Nucleus accumbens (tissue), 56 donors: ENCODE results near the gene TIMM22.
A peak's percentile ranks its signal among the peaks of the same experiment; 100 is the strongest.
"Not testable (repeated sequence)": the region's sequence is repeated elsewhere in the genome, so short reads cannot be mapped to it uniquely, and the experiment has no call there.

Source experiments
- DNase-seq, 56 donors: peaks; one replicate each; lab custom pipeline; 2025; lab: John Stamatoyannopoulos, UW

TIMM22 gene

DNA sequence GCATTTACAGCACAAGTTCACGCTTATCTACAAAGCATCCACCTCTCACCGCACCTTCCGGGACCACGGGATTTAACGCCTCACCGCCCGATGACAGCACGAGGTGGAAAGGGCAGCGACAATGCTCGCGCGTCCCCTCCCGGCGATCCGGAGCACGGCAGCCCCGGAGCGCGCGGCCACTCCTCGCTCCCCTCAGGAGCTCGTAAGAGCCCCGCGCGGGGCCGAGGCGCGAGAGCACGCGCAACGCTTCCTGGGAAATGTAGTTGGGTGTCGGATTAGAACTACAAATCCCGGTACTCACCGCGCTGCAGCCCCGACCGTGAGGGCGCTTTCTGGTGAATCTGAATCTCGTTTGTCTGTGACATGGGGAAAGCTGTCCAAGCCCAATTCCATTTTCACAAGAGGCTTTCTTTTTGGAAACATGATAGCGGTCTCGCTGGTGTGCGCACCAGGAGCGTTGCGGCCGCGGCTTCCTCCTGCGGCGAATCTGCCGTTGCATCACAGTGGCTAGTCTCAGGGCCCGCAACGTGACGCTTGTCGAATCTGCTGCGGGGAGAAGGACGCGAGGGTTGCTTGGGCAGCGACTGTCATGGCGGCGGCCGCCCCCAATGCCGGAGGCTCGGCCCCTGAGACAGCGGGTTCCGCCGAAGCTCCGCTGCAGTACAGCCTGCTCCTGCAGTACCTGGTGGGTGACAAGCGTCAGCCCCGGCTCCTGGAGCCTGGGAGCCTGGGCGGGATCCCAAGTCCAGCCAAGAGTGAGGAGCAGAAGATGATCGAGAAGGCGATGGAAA is at the start of gene TIMM22:
TIMM22 (plus strand) TSS at position 576 of the 791 bp plus-strand sequence; CDS start at position 590, 14 bp downstream.
- DNase-seq: peak in 55 of 56 donors; percentile 60 to 99 (median 92)

DNA sequence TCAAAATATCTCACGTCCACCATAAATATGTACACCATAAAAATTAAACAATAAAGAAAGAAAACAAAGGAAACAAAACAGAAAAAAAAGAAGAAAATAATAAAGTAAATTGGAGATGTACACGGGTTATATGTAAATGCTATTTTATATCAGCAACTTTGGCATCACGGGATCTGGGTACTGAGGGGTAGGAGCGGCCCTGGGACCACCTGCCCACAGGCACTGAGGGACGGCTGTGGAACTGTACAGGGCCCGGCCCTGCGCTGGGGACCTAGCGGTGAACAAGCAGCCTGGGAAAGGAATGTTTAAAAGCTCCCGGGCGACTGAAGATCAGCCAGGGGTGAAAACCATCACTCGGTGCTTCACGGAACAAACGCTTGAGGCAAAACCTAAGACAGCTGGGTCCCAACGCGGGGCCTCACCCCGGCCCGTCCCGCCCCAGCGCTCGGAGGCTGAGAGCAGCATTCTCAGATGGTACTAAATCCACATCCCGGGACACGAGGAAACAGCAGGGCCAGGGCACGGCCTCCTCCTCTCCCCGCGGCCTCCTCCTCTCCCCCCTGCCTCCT is 48.6 kb upstream of the TIMM22 start:
- DNase-seq: no peak

DNA sequence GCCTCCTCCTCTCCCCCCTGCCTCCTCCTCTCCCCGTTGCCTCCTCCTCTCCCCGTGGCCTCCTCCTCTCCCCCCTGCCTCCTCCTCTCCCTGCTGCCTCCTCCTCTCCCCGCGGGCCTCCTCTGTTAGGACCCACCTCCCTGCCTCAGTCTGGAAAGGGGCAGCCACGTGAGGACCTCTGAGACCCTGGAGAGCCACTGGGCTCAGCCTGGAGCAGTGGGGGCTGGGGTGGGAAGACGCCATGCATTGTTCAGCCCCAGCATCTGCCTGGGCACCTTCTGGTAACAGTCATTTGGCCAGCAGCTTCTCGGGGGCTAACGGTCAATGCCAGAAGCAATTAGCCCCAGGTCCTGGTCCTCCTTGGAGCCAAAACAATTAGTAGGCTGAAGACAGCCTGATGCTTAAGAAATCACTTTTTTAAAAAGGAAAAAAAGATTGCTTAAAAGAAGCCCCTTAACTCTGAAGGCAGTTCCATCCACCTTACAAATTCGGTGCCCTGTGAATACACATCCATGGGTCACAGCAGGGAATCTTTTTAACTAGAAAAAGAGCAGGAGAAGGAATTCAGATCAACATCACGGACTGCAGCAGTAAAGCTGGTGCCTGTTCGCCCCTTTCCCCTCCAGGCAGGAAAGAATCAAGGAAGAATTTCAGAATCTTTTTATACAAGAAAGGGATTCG is 47.2 kb upstream of the TIMM22 start:
- no peak for DNase-seq

DNA sequence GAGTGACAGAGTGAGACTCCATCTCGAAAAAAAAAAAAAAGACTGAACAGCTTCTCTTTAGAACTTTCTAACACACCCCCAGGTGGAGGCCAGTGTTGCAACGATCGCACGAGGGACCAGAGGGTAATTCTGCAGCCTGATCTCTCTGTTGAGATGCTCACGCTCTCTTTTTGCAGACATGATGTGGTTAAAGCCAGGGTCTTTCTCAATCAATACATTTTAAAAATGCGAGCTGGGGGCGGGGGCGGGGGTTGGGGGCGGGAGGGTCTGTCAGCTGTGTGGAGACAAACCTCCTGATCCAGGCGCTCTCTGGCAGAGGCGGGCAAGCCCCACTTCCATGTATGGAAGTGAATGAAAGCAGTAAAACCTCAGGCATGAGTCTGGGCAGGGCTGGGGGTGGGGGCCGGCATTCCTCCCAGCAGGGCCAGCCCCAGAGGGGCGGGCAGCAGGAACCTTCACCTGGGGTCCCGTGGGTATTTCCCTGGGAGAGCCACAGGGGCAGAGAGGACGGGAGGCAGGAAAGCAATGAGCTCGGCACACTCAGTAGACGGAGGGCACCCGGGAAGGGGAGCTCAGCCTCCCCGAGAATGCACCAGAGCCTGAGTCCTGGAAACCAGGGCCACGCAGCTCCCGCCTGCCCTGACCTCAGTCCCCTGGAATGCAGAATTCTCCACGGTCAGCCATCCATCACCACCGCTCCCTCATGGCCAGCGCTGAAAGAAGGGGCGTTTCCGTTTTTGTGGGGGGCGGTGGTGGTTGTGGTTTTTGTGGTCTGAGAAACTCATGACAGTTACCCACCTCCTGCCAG is 45.4 kb upstream of the TIMM22 start:
- peak in 1 of 56 donors; percentile 26 for DNase-seq

DNA sequence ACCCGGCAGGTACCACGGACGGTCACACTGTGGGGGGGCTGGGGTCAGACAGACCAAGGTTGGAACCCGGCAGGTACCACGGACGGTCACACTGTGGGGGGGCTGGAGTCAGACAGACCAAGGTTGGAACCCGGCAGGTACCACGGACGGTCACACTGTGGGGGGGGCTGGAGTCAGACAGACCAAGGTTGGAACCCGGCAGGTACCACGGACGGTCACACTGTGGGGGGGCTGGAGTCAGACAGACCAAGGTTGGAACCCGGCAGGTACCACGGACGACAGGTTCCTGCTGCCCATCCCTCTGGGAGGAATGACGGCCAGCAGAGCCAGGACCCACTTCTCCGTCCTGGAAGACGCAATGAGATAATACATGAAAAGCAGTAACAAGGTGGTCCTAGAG is 44.3 kb upstream of the TIMM22 start:
- DNase-seq: not testable (repeated sequence)

DNA sequence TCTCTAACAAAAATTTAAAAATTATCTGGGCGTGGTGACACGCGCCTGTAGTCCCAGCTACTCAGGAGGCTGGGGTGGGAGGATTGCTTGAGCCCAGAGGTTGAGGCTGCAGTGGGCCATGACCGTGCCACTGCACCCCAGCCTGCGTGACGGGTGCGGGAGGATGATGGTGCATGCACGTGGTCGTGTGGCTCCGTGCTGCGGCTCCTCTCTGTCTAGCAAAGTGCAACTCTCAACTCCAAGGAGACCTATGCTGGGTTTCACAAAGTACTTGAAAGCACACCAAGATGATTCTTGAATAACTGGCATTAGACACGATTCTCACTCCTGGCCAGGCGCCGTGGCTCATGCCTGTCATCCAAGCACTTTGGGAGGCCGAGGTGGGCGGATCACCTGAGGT is 43.2 kb upstream of the TIMM22 start:
- DNase-seq: no peak

DNA sequence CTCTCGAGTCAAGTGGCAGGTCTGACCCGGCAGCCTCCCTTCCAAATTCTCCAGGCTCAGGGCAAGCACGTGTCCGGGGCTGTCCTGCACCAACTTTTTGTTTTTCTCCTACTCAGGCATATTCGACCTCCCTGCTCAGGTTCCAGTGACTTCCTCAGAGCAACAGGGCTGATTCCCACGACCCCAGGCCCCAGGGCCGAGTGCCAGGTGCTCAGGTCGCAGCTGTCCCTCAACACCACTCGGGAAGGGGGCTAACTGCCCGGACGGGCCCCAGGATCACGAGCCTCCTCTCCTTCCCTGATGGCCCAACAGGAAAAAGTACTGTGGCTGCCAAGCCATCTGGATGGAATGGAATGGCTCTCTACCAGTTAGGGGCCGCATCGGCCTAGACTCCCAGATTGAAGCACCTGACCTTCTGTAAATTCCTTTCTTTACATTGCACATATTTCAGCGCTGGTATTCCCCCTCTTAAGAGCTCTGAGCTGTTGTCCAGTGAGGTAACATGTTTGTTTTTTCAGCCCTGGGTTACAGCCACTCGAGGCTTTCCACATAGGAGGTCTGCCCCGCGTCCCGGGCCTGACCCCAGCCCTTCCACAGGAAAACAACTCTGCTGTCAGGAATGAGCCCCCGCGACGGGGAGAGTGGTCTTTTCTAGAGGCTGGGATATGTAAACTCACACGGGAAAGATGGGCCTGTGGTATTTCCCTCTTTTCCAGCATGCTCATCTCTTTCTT is 42.3 kb upstream of the TIMM22 start:
- no peak for DNase-seq

DNA sequence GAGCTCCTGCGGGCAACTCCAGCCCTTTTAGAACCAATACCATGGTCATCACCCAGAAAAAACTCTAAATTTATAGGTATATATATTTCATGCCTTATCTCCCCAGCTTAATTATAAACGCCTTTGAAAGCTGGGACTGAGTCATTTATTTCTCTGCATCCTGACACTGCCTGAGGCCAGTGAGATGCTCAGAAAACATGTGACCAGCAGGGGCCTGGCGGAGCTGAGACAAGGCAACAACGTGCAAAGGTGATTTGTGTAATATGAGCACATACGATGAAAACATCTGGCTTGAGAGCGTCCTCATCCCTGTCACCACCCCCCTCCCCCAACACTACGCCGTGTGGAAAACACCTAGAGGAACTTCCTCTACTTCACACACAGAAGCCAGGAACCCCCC is 40.0 kb upstream of the TIMM22 start:
- DNase-seq: no peak

DNA sequence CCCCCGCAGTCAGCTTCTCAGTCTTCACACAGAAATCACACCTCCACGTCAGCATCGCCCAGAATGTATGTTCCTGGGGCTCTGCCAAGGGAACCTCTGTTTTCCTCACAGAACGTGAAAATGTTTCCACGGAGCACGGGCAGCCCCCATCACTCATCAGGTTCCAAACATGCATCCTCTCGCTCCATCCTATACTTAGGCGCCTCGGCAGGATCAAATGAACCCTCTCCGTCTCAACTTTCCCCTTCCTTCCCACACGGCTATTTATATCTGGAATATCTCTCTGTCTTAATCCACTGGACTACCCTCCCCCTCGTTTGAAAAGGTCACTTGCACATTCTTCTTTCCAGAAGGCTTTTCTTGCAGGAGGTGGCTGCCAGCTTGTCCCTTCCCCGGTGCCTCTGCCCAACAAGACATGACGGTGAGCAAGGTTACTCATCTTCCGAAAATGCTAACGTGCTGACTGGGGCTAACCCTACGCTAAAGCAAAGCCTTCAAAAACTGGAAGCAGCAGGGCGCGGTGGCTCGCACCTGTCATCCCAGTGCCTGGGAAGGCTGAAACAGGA is 39.0 kb upstream of the TIMM22 start:
- no peak for DNase-seq

DNA sequence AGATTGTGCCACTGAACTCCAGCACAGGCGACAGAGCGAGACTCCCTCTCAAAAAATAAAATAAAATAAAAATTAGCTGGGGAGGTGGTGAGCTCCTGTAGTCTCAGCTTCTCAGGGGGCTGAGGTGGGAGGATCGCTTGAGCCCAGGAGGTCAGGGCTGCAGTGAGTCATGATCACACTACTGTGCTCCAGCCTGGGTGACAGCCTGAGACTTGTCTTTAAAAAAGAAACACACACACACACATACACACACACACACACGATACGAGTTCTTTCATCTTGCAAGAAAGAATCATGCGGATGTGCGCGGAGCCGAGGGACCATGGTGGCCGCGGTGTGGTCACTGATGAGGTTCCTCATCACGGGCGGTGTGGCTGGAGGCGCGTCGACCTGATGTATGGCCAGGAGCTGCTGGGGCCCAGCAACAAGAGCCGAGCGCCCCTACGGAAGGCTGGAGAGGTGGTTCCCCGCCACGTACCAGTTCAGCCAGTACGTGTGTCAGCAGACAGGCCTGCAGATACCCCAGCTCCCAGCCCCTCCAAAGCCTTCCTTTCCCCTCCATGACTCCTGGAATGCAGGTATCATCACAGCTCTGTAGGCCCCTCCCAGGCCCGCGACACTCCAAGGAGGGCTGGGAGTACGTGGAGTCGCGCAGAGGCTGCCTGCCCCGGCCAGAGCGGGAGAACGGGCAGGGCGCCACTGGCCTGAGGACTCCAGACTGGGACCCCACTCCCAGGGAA is 38.0 kb upstream of the TIMM22 start:
- no peak for DNase-seq

DNA sequence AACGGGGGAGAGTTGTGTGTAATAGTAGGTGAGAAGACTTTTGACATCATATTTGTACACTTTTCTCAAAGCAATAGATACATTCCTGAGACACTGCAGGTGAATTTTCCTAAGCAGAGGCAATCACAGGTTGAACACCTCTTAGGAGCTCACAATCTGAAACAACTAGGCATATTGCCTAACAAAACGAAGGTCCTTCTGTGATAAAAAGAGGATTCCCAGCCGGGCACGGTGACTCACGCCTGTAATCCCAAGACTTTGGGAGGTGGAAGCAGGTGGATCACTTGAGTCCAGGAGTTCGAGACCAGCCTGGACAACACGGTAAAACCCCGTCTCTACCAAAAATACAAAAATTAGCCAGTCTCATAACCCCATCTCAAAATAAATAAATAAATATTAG is 34.8 kb upstream of the TIMM22 start:
- no peak for DNase-seq

DNA sequence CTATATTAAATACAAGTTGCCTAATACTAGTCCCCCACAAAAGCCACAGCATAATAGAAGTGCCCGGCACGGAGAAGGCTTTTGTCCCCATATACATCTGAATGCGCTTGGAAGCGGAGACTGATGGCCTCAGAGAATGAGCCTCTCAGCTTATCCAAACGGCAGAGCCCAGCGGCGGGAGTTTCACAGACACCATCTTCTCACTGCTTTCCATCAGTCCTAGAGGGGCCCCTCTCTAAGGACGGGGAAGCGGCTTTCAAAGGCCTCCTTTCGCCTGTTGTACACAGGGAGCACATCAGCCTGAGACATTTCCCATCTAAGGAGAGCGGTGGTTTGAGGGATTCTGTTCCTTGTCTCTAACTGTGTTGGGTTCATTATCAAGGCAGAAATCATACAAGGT is 34.3 kb upstream of the TIMM22 start:
- DNase-seq: no peak

DNA sequence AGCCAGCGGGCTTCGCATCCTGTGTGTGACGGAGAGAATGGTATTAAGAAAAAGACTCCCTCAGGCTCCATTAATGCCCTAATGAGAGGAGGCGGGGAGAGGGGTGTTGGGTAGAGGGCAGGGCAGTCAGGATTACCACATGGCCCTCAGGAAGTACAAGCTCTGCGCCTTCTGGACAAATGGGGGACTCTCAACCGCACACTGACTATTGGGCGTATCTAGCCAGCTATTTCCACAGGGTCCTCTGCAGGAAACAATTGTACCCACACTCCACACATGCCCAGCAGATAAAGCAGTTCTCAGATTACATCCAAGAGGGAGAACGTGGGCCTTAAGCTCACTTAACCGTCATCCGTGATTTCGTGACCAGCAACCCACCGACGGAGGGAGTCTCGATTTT is 32.1 kb upstream of the TIMM22 start:
- DNase-seq: no peak

DNA sequence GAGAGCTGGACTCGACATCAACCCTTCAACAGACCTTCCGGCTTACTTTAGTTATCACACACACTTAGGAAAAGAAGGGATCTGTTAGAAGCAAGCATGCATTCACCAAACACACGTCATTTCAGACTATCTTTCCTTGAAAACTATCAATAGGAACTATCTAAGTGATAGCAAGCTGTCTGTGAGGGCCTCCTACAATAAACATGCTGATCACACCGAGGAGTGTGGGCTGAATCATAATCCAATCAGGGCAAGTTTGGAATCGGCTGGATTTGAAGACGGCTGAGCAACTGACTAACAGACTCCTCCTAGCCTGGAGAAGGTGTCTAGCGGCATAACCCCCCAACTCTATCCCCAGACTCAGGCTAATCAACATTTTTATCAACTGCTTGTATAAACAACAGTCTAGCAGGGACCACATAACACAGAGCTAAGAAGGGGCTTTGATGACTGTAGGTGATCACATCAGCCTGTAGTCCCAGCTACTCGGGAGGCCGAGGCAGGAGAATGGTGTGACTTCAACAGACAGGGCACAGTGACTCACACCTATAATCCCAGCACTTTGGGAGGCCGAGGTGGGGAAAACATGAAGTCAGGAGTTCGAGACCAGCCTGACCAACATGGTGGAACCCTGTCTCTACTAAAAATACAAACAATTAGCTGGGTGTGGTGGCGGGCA is 31.5 kb upstream of the TIMM22 start:
- no peak for DNase-seq

DNA sequence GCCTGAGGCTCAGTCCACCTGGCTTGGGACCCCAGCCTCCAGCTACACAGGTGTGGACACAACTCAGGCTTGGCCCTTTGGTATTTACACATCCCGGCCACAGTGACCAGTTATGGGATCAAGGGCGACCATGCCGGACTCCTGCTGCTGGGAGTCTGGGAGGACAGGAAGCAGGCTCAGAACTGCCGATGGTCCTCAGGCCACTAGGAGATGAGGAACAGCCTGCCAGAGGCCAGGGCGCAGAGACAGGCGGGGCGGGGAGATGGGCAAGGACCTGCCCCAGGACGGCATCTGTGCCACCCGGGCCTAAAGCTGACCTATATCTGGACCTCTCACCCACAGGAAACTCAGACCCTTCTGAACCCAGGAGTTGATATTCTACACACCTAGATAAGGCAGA is 29.8 kb upstream of the TIMM22 start:
- no peak for DNase-seq

DNA sequence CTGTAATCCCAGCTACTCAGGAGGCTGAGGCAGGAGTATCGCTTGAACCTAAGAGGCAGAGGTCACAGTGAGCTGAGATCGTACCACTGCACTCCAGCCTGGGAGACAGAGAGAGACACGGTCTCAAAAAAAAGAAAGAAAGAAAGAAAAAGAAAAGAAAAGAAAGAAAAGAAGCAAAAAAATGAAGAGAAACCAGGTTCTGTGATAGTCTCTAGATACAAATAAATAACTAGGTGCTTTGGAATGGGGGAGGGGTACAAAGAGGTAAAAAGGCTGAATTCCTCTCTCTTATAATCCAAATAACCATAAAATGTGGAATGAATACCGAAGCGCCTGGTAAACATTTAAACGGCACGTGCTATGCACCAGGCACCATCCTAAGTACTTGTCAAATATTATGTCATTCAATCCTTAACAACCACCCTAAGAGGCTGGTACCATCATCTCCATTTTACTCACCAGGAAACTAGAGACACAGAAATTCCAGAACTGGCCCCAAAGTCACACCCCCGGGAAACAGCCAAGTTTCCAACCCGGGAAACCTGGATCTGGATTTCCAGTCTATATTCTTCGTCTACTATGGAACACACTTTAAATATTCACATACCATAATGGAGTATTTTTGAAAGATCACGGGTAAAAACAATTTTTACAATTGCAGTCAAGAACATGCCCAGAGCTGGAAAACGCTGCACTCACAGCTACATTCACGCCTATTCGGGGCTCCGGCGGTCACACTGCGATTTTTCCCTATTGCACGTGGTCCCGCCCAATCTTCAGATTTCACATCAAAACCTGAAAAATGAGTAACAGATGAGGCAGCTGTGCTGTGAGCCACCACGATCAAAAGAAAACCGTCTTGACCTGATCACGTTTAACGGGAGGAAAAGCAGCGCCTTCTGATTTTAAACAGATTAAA is 27.9 kb upstream of the TIMM22 start:
- DNase-seq: no peak

DNA sequence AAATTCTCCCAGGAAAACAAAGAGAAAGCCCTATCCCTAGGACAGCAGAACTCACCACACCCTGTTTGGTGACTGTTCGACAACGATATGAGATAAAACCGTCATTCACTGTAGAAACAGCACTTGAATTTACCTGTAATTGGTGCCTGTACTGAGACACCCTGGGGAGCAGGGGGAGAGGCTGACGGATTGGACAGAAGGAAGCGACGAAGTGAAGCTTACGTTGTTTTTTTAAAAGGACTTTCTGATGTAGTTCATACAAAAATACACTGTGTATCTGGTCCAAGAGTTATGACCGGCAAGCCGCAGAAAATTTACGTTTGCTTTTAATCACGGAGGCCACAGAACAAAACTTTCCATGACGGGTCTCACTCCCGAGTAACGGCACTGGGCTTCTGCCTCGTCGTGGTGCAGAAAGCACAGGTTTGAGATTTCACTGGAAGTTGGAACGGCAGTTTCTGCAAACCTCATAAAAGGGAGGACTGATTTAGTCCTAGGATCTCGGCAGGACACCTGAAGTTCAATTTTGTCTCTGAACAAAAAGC is 27.0 kb upstream of the TIMM22 start:
- DNase-seq: no peak
